Activated naive CD4-positive, alpha-beta T cell (primary cell): Measurements from ENCODE around the gene SPACA5B.
A peak's percentile ranks its signal among the peaks of the same experiment; 100 is the strongest.
"Not testable (repeated sequence)": the region's sequence is repeated elsewhere in the genome, so short reads cannot be mapped to it uniquely, and the experiment has no call there.

ENCODE experiments used
- DNase-seq, 4 experiments: peaks; one replicate each; lab custom pipeline; 2025; lab: John Stamatoyannopoulos, UW

Gene SPACA5B

GRCh38 chrX:48130326-48130725, at the start of gene SPACA5B:
Gene SPACA5B, plus strand, starts transcription at chrX:48130626. Its CDS starts 62 bp downstream, at chrX:48130688.
- DNase-seq: not testable (repeated sequence)

GRCh38 chrX:48083212-48083611, 47.2 kb upstream of the SPACA5B start:
- DNase-seq: peak in 2 of 4 experiments; percentile 1 to 3

GRCh38 chrX:48083706-48084105, 46.7 kb upstream of the SPACA5B start:
- no peak for DNase-seq

- no peak for DNase-seq
Observed at GRCh38 chrX:48086082-48086481, 44.3 kb upstream of the SPACA5B start.

- no peak for DNase-seq
Observed at GRCh38 chrX:48090123-48090522, 40.3 kb upstream of the SPACA5B start.

GRCh38 chrX:48092558-48092957, 37.9 kb upstream of the SPACA5B start:
- not testable (repeated sequence) for DNase-seq

- no peak for DNase-seq
Observed at GRCh38 chrX:48101443-48101842, 29.0 kb upstream of the SPACA5B start.

- no peak for DNase-seq
Observed at GRCh38 chrX:48102874-48103374, 27.5 kb upstream of the SPACA5B start.

- DNase-seq: no peak
Observed at GRCh38 chrX:48107717-48108116, 22.7 kb upstream of the SPACA5B start.

GRCh38 chrX:48125286-48125685, 5.1 kb upstream of the SPACA5B start:
- not testable (repeated sequence) for DNase-seq

- not testable (repeated sequence) for DNase-seq
Observed at GRCh38 chrX:48132308-48132844, 1.9 kb downstream of the SPACA5B start.

- not testable (repeated sequence) for DNase-seq
Observed at GRCh38 chrX:48139076-48139475, 8.7 kb downstream of the SPACA5B start.

GRCh38 chrX:48141810-48142508, 11.5 kb downstream of the SPACA5B start:
- not testable (repeated sequence) for DNase-seq

- DNase-seq: not testable (repeated sequence)
Observed at GRCh38 chrX:48142697-48143096, 12.3 kb downstream of the SPACA5B start.

- DNase-seq: no peak
Observed at GRCh38 chrX:48153769-48154168, 23.3 kb downstream of the SPACA5B start.

GRCh38 chrX:48154796-48155195, 24.4 kb downstream of the SPACA5B start:
- no peak for DNase-seq

GRCh38 chrX:48156014-48156413, 25.6 kb downstream of the SPACA5B start:
- no peak for DNase-seq

GRCh38 chrX:48165241-48165640, 34.8 kb downstream of the SPACA5B start:
- DNase-seq: no peak

- not testable (repeated sequence) for DNase-seq
Observed at GRCh38 chrX:48166322-48166721, 35.9 kb downstream of the SPACA5B start.

- no peak for DNase-seq
Observed at GRCh38 chrX:48179691-48180090, 49.3 kb downstream of the SPACA5B start.

- no peak for DNase-seq
Observed at GRCh38 chrX:48180811-48181210, 50.4 kb downstream of the SPACA5B start.

GRCh38 chrX:48181882-48182281, 51.5 kb downstream of the SPACA5B start:
- DNase-seq: not testable (repeated sequence)
